Fibroblast of the aortic adventitia (primary cell): ENCODE data around the gene LCE2B. TPM values are rescaled to one million over a fixed set of nuclear protein-coding genes. Genes with fewer than 3 reads are reported as not detected.
"Not testable (repeated sequence)": the region's sequence is repeated elsewhere in the genome, so short reads cannot be mapped to it uniquely, and the experiment has no call there.

Experiments used
- DNase-seq: peaks from one replicate; pipeline ENCODE4 v3.0.0-alpha.2; 2010; ENCODE audit warnings: low read depth
- H3K4me3 ChIP-seq: 2 replicates; pipeline ENCODE4 v1.5.1; 2011; ENCODE audit warnings: low read depth, mild to moderate bottlenecking, control low read depth, low read length, moderate library complexity
- CTCF ChIP-seq: IDR thresholded peaks from 2 replicates; pipeline ENCODE4 v1.5.1; 2011; ENCODE audit warnings: mild to moderate bottlenecking, low read length, control low read depth, inconsistent platforms; ENCODE audit not compliant: insufficient read depth
- total RNA-seq: library from RNA; depleted of rRNA; stranded (reverse); fragments of >200 nt; gene quantifications from 2 replicates; pipeline ENCODE4 v1.2.3, GENCODE V29; 2012; ENCODE audit warnings: low replicate concordance

LCE2B gene, protein sequence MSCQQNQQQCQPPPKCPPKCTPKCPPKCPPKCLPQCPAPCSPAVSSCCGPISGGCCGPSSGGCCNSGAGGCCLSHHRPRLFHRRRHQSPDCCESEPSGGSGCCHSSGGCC
- not detected in 2 replicates for total RNA-seq

GRCh38 chr1:152685823-152686222 is at the start of gene LCE2B:
Gene LCE2B, plus strand, starts transcription at chr1:152686123. Its CDS starts 721 bp downstream, at chr1:152686844.
- DNase-seq, H3K4me3 ChIP-seq: not testable (repeated sequence)

GRCh38 chr1:152640351-152640750 is 45.6 kb upstream of the LCE2B start:
- TF ChIP-seq CTCF: no peak
- H3K4me3 ChIP-seq: no peak overlapping the region

DNA sequence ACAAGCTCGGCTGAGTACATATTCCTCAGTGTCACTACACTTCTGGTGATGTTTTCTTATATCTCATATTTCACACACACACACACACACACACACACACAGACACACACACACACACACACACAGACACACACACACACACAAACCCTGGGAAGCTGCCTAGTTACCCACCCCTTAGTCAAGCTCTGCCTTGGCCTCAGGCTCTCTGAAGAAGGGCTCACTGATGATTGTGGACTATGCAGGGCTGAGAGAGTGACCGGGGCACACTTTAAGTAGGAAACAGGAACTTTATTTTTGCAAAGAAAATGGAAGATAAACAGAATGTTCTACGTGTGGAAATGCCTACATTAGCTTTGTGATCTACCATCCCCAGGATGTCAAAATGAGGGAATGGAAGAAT is 42.0 kb upstream of the LCE2B start:
- H3K4me3 ChIP-seq: no peak overlapping the region
- TF ChIP-seq CTCF: no peak
- no peak for DNase-seq

More at GRCh38 chr1:152640351-152640750, 45.6 kb upstream of the LCE2B start:
- no peak for DNase-seq

- no peak for DNase-seq
- no peak overlapping the region for H3K4me3 ChIP-seq
- TF ChIP-seq CTCF: no peak
These were observed 40.8 kb upstream of the LCE2B start for GRCh38 chr1:152645146-152645545.

- TF ChIP-seq CTCF: no peak
- DNase-seq: no peak
- no peak overlapping the region for H3K4me3 ChIP-seq
These were observed 39.3 kb upstream of the LCE2B start for GRCh38 chr1:152646656-152647055.

GRCh38 chr1:152654110-152654509 is 31.8 kb upstream of the LCE2B start:
- peak; percentile 77 for TF ChIP-seq CTCF
- DNase-seq: peak; percentile 60
- H3K4me3 ChIP-seq: no peak overlapping the region

DNA sequence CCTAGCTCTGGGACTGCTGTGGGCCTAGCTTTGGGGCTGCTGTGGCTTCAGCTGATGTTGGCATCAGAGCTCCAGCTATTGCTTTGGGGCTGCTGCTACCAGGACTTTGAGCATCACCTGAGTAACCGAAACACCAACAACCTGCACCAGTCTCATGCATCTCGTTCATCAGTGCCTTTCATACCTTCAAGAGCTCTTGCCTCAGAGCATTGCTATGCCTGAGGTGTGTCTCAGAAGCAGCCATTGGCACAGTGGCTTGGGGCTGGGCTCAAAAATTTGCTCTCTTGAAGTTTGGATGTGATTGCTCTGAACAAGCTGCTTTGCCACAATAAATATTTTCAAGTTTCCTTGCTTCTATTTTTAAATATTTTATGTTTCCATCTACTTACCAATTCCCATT is 29.5 kb upstream of the LCE2B start:
- no peak overlapping the region for H3K4me3 ChIP-seq
- no peak for DNase-seq
- no peak for TF ChIP-seq CTCF
